Measurements from ENCODE around the gene LRBA. TPM values are rescaled to one million over a fixed set of nuclear protein-coding genes. Genes with fewer than 3 reads are reported as not detected.

The LRBA gene
- total and polyA plus RNA-seq, 8 donors: 7.3 to 156 (median 73.9) TPM

DNA sequence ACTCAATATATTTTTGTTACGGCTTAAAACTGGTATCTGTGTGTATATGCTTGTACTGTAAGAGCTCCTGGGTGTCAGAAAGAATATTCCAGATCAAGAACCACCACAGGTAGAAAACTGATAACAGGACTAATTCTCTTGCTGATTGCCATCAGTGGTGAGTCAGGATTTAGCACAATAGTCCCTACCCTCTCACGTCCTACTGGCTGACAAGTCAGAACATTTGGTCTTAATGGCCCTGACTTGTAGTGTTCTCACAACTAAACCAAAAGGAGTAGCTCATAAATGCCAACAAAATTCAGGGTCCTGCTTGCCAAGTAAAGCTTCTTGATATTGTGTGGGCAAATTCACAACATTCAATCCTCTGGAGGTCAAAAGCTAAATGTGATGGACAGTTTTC is 538.3 kb downstream of the LRBA start:
- intact Hi-C loops (cut with DNase I; ENCODE audit: low total_unique reads): no loop called here
- no peaks in the 10 kb centered on the region for H3K4me1 ChIP-seq
- no peak overlapping the region for H3K27ac ChIP-seq
- TF ChIP-seq POLR2AphosphoS5 (IDR thresholded peaks at IDR 0.05): no peak
- TF ChIP-seq, protein P1, sequence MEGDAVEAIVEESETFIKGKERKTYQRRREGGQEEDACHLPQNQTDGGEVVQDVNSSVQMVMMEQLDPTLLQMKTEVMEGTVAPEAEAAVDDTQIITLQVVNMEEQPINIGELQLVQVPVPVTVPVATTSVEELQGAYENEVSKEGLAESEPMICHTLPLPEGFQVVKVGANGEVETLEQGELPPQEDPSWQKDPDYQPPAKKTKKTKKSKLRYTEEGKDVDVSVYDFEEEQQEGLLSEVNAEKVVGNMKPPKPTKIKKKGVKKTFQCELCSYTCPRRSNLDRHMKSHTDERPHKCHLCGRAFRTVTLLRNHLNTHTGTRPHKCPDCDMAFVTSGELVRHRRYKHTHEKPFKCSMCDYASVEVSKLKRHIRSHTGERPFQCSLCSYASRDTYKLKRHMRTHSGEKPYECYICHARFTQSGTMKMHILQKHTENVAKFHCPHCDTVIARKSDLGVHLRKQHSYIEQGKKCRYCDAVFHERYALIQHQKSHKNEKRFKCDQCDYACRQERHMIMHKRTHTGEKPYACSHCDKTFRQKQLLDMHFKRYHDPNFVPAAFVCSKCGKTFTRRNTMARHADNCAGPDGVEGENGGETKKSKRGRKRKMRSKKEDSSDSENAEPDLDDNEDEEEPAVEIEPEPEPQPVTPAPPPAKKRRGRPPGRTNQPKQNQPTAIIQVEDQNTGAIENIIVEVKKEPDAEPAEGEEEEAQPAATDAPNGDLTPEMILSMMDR (IDR thresholded peaks at IDR 0.05): no peak
- no peak for TF ChIP-seq EP300 (IDR thresholded peaks at IDR 0.05)
- no peak for TF ChIP-seq POLR2A (IDR thresholded peaks at IDR 0.05)
- no peak for DNase-seq
- H3K36me3 ChIP-seq: peaks cover 0 to 7% (median 1%) of the 10 kb centered on the region in 4 donors
- H3K9me3 ChIP-seq: no peaks in the 10 kb centered on the region
- no peaks in the 10 kb centered on the region for H3K27me3 ChIP-seq
- WGBS, 5 donors: 85 to 96% (median 93%) methylated on average over 2 of the region's 2 CpGs
- H3K4me3 ChIP-seq: no peak overlapping the region

DNA sequence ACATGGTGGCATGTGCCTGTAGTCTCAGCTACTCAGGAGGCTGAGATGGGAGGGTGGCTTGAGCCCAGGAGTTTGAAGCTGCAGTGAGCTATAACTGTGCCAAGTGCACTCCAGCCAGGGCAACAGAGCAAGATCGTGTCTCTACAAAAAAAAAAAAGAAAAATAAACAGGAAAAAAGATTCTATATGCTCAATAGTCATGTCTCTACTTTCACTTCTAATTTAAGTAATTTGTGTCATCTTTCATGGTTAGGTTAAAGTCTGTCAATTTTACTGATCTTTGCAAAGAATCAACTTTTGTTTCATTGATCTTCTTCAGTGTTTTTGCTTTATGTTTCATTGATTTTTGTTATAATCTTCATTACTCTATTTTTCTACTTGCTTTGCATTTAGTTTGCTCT is 539.3 kb downstream of the LRBA start:
- H3K4me1 ChIP-seq: no peaks in the 10 kb centered on the region
- no peaks in the 10 kb centered on the region for H3K27me3 ChIP-seq
- no peak overlapping the region for H3K27ac ChIP-seq
- no peaks in the 10 kb centered on the region for H3K9me3 ChIP-seq
- DNase-seq: no peak
- peaks cover 0 to 3% (median 0%) of the 10 kb centered on the region in 4 donors for H3K36me3 ChIP-seq
- 55 to 95% (median 79%) methylated on average over 1 of the region's 1 CpG for WGBS, 5 donors
- intact Hi-C loops (cut with DNase I; ENCODE audit: low total_unique reads): no loop called here
- TF ChIP-seq POLR2AphosphoS5 (IDR thresholded peaks at IDR 0.05) (no peak), EP300 (IDR thresholded peaks at IDR 0.05) (no peak), POLR2A (IDR thresholded peaks at IDR 0.05) (no peak)
- TF ChIP-seq, protein P1 (IDR thresholded peaks at IDR 0.05): no peak
- H3K4me3 ChIP-seq: no peak overlapping the region

DNA sequence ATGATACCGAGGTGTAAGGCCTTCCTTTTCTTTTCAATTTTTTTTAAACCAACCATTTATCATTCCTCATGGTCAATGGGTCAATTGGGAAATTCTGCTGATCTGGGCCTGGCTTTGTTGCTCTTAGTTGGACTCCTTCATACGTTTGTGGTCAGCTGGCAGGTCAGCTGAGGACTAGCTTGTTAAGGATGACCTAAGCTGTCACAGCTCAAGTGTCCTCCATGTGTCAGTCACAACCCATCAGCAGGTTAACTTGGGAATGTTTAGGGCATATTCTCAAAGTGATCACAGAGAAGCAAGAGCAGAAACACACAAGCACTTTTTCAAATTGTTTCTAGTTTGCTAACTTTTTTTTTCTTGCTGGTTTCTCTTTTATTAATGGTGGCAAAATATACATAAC is 550.6 kb downstream of the LRBA start:
- WGBS, 5 donors: 65 to 82% (median 77%) methylated on average over 2 of the region's 2 CpGs
- no peak overlapping the region for H3K27ac ChIP-seq
- peaks cover 0 to 22% (median 9%) of the 10 kb centered on the region in 4 donors for H3K36me3 ChIP-seq
- TF ChIP-seq POLR2AphosphoS5 (IDR thresholded peaks at IDR 0.05): no peak
- H3K4me3 ChIP-seq: no peak overlapping the region
- H3K9me3 ChIP-seq: no peaks in the 10 kb centered on the region
- H3K4me1 ChIP-seq: peaks cover 0 to 4% (median 0%) of the 10 kb centered on the region in 4 donors
- DNase-seq: no peak
- intact Hi-C loops (cut with DNase I; ENCODE audit: low total_unique reads): no loop called here
- H3K27me3 ChIP-seq: no peaks in the 10 kb centered on the region

DNA sequence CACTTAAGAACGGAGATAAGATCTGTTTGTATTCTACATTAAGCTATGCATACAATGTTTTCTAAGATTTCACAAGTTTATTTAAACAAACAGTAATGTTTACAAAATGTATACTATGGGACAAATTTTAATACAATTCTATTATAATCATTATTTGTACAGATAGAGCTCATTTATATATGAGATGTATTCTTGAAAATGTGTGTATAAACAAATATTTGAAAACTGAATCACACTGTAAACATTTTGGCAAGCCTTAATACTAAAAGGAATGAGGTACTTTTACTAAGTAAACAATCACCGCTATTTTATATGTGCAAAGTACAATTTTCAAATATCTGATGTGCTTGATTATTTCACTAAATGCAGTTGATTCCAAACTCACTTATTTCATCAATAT is 552.3 kb downstream of the LRBA start:
- Histone ChIP-seq H3K4me1 (peaks cover 0 to 4% (median 0%) of the 10 kb centered on the region in 4 donors), H3K9me3 (no peaks in the 10 kb centered on the region), H3K36me3 (peaks cover 0 to 22% (median 9%) of the 10 kb centered on the region in 4 donors), H3K27ac (no peak overlapping the region), H3K4me3 (no peak overlapping the region), H3K27me3 (no peaks in the 10 kb centered on the region)
- 34 to 54% (median 44%) methylated on average over 2 of the region's 2 CpGs for WGBS, 5 donors
- no peak for DNase-seq
- intact Hi-C loops (cut with DNase I; ENCODE audit: low total_unique reads): no loop called here
- TF ChIP-seq POLR2AphosphoS5 (IDR thresholded peaks at IDR 0.05) (no peak), POLR2A (IDR thresholded peaks at IDR 0.05) (no peak), EP300 (IDR thresholded peaks at IDR 0.05) (no peak)
- TF ChIP-seq, protein P1 (IDR thresholded peaks at IDR 0.05): no peak

DNA sequence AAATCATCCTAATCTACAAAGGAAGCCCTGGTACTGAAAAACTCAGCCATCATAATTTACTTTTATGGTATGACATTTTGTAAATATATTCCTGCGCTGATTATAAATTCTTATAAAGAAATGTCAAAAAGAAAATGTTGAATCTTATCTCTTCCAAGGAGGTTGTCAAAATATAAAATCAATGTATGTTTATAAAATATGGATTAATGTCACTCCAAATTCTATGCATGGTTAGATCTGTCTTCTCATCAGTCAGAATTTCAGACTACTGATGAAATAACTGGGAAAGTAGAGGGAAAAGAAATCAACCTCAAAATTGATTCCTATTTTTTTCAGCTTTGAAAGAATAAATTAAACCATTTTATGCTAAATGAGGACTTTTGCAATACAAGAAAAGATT is 553.1 kb downstream of the LRBA start:
- H3K4me3 ChIP-seq: no peak overlapping the region
- intact Hi-C loops (cut with DNase I; ENCODE audit: low total_unique reads): no loop called here
- no peak for DNase-seq
- no peaks in the 10 kb centered on the region for H3K27me3 ChIP-seq
- H3K36me3 ChIP-seq: peaks cover 0 to 17% (median 9%) of the 10 kb centered on the region in 4 donors
- no peak overlapping the region for H3K27ac ChIP-seq
- no peaks in the 10 kb centered on the region for H3K9me3 ChIP-seq
- no peak for TF ChIP-seq EP300 (IDR thresholded peaks at IDR 0.05)
- no peak for TF ChIP-seq POLR2AphosphoS5 (IDR thresholded peaks at IDR 0.05)
- TF ChIP-seq, protein P1 (IDR thresholded peaks at IDR 0.05): no peak
- no peak for TF ChIP-seq POLR2A (IDR thresholded peaks at IDR 0.05)
- peaks cover 0 to 4% (median 0%) of the 10 kb centered on the region in 4 donors for H3K4me1 ChIP-seq
- 96 to 100% (median 98%) methylated on average over 1 of the region's 1 CpG for WGBS, 5 donors

All from stomach (tissue), 9 donors.